Dermis microvascular lymphatic vessel endothelial cell (primary cell): Measurements from ENCODE around the gene GBA2. TPM values are rescaled to one million over a fixed set of nuclear protein-coding genes. Genes with fewer than 3 reads are reported as not detected.

Experiments
- DNase-seq, 2 donors: peaks; one replicate each; pipeline versions ENCODE4 v3.0.0 to v3.0.0-alpha.2; 2010; ENCODE audit warnings: low read depth in 2 of 2
- total RNA-seq: library from RNA; depleted of rRNA; stranded (reverse); fragments of >200 nt; gene quantifications from 2 replicates; pipeline ENCODE4 v1.2.1, GENCODE V29; 2014

Gene GBA2
- total RNA-seq, 1 donor from 2014 or later = 66.6 TPM

DNA sequence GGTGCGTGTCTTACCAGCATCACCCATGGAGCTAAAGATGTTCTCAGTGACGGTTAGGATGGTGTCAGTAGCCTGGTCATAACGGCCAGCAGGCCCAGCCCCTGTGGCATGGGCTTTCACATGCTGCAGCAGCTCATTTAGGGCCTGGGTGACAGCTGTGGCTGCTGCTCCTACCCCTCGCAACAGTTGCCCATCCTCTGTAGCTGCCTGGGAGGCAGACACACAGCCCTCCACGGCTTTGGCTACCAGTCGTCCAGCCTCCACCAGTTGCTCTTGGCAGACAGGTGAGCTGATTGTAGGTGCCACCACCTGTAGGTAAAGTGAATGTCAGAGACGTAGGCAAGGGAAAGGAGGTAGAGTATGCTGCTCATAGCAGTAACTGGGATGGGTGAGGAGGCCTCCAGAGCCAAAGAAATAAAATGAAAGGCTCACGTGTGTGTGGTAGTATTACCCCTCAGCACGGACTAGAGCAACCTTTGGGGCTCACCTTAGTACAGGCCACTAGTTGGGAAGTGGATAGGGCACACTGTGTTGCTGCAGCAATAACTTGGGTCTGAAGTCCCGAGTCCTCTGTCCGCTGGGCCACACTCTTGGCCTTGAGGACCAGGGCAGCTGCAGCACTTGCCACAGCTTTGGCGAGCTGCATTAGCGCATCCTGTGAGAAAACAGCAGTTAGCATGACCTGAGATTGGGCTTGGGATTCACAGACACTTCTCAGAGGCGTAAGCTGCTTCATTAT is 31.7 kb downstream of the GBA2 start:
- no peak for DNase-seq

DNA sequence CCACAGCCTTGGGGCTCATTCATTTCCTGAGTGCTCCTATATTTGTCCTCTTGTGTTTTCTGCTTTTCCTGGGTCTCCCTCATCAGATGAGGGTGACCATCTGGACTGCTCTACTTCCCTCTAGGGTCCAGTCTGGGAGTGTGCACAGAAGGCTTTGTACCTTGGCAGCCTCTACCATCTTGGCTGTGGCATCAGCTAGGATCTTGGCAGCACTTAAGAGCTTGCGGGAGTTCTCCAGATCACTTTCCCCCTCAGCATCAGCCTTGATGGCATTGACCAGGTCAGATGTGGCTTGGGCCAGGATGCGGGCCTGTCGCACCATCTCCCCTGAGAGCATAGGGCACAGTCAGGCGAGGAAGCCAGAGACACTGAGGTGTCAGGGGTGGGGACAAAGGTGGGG is 32.8 kb downstream of the GBA2 start:
- DNase-seq = no peak

DNA sequence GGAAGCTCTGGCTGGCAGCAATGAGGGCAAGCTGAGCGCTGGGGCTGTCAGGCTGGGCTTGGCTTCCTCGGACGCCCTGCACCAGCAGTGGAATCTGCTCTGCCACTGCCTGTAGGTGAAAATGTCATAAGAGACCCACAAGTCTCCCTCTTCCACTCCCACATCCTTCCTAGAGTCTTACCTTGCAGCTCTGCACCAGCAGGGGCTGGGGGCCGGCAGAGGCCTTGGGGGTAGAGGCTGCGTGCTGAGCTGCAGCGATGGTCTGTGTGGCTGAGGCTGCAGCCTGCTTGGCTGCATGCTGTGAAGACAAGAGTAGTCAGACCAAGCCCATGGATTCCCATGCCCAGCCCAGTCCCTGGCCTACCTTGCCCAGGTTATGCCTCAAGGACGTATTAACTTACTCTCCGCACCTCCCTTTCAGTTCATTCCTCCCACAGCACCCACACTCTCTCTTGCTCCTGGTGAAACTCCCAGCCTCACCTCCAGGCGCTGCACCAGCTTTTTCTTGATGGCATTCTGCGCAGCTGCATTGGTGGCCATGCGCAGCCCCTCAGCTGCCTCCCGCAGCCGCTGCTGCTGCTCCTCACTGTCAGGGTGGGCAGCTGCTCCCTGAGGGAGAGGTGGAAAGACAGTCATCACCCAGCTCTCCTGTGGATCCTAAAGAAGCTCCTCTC is 34.3 kb downstream of the GBA2 start:
- no peak for DNase-seq

DNA sequence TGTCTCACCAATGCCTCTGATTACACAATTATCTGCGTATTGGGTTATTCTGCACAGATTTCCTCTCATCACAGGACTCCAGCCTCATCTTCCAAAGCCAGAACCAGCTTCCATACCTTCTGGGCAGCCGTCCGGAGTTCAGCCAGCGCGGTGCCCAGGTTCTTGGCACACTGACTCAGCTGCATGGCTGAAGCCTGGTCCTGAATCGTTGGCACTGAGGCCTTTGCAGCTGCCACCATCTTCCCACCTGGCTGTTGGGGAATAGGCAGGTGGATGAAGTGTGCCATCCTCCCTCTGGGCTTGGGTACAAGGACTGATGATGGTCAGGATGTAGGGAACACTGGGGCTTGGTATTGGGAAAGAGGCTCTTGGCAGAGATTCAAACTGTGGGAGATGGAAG is 34.9 kb downstream of the GBA2 start:
- no peak for DNase-seq

DNA sequence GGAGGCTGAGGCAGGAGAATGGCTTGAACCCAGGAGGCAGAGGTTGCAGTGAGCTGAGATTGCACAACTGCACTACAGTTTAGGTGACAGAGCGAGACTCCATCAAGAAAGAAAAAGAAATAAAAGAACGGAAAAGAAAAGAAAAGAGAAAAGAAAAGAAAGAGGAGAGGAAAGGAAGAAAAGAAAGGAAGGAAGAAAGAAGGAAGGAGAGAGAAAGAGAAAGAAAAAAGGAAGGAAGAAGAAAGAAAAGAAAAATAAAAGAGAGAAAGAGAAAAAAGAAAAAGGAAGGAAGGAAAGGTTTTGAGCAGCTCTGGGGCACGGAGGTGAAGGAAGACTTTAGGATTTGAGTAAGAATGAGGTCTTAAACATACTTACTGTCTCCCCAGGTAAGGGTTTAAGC is 35.5 kb downstream of the GBA2 start:
- DNase-seq = no peak

DNA sequence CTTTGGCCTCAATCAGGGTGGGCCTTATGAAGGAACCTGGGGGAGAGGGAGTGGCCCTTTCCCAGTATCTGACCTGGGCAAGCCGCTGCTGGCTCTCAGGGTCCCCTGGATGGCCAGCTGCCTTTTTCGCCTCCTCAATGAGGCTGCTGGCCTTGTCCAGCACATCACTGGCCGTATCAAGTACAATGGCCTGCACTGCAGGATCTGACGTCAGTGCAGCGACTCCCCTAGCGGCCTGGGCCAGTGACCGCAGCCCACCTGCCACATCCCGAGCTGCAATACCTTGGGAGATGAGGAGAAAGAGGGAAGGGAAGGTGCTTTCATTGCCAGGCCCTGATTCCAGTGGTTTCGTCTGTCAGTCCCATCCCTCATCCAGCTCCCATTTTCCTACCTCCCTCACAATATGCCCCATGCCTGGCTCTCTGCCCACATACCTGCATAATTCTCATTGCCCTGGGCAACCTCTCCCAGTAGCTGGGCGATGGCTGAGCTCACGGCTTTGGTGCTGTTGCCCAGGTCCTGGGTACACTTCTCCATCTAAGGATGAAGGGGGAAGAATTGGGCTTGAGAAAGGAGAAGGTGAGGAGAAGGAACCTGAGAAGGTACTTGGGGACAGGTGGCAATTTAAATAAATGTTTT is 36.1 kb downstream of the GBA2 start:
- no peak for DNase-seq

DNA sequence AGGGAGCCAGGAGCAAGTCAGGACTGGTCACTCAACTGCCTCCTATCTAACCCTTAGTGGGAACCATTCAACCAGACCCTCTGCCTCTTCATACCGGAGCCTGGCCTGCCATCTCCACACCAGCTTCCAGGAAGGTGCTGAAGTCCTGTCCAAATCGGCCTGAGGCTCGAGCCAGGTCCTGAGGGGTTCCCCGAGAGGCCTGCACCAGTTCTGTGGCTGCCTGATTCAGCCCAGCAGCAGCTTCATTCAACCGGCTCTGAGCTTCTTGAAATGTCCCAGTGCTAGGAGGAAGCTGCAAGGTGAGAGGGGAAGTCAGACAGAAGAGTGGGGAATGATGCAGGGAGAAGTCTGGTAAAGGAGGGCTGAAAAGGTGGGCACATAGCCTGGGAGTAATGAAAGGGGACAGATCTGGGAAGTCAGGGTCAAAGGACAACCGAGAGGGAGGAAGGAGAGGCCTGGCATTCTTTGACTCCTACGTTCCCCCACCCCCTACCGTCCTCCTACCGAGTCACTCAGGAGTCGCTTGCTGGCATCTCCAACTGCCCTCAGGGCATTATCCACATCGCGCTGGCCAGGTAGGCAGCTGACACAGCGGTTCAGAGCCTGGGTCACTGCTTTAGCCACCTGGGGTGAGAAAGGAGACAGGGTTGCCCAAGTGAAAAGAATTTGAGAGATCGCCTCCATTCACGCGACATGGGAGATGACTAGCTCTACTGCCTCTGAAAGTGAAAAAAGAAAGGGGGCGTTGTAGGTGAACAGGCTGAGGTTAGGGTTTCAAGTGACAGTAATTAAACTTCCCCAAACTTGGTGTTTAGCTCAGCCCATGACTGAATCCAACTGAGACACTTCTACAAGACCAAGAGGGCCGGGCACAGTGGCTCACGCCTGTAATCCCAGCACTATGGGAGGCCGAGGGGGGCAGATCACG is 37.3 kb downstream of the GBA2 start:
- no peak for DNase-seq

DNA sequence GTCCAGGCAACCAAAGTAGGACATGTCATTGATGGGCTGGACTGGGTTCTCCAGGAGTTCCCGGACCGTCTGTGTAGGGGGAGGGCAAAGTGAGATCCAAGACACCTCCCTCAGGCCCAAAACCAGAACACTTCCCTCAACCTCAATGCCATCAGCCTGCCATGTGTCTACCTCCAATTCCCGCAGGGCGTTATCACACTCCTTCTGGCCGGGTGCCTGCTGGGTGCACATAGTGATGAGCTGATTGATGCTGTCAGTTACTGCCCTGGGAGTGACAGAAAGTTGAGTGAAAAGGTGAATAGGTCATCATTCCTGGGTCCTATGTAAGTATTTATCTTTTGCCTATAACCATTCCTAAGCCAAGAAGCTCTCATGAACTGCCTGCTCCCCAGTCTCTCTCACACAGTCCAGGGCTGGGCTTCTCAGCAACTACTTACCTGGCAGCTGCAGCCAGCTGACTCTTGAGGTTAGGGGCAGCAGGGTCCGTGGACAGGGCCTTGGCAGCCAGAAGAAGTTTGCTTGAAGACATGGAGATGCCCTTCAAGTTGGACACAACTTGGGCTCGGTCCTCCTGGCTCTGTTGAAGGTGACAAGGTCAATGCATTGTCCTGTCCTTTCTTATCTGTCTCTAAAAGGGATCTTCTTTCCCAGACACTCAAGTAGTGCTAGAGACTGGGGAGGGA is 38.1 kb downstream of the GBA2 start:
- DNase-seq = no peak

DNA sequence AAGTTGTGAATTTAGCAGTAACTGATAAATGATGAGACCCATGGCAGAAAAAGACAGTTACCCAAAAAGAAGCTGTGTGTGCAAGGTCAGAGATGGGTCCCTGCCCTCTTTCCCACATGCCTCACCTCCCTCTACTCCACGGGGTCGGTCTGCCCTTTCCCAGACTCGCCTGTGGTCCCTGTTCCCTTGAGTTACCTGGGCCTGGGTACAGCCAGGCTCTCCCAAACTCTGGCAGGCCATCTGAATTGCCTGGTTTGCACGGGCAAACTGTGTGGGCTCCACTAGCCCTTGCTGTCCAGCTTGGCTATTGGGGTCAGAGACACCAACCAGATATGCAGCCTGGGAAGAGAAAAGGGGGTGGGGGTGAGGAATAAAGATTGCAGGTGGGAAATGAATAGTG is 40.9 kb downstream of the GBA2 start:
- no peak for DNase-seq

DNA sequence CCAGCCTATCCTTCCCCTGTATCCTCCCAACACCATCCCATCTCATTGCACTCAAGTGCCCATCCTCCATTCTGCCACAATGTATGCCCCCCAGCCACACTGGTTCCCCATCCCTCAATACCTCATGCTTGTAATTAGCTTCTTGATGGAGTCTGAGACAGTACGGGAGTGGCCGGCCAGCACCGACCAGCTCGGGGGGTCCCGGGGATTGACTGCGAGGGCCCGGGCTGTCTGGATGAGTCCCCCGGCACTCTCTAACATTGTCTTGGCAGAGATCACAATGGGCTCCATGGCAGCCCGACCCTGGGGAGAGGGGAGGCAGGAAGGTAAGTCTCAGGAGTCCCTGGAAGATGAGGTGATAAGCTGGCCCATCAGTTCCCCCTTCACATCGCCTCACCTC is 42.1 kb downstream of the GBA2 start:
- no peak for DNase-seq

DNA sequence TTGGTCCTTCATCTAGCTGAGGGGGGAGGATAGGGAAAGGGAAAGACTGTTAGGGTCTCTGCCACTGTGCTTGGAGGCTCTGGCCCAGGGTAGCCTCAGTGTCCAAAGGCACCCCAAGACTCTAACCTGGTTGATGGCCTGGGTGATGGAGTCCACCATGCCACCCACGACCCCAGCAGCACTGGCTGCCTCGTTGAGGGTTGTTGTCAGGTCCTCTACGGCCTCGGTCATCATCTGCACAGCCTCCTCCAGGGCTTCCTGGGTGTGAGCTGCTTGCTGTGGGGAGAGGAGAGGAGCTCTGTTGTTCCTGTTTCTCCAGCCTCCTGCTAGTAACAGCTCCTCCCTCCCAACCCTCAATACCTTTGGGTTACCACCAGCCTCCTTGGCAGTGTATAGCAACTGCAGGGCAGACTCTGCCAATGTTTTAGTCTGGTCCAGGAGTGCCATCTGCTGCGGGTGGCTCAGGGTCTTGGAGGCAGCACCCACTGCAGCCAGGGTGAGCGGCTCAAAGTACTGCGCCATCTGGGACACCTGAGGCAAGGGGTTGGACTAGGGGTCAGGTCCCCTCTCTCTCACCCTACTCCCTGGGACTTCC is 43.1 kb downstream of the GBA2 start:
- DNase-seq = no peak

DNA sequence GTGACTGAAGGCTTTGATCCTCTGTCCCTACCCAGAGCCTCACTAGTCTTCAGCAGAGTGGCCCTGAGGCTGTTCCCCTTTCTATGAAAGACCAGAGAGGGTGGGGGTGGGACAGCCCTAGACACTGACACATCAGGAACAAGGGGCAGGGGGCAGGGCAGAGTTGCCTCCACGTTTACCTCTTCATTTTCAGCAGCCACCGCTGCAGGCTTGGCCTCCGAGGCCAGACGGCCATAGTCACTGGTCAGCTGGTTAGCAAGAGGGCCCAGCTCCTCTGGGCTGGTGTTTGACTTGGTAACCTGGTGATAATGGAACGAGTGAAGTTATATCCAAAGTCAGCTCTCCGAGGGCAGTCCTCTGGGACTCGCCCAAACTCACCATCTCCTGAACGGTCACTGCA is 43.7 kb downstream of the GBA2 start:
- DNase-seq = no peak

DNA sequence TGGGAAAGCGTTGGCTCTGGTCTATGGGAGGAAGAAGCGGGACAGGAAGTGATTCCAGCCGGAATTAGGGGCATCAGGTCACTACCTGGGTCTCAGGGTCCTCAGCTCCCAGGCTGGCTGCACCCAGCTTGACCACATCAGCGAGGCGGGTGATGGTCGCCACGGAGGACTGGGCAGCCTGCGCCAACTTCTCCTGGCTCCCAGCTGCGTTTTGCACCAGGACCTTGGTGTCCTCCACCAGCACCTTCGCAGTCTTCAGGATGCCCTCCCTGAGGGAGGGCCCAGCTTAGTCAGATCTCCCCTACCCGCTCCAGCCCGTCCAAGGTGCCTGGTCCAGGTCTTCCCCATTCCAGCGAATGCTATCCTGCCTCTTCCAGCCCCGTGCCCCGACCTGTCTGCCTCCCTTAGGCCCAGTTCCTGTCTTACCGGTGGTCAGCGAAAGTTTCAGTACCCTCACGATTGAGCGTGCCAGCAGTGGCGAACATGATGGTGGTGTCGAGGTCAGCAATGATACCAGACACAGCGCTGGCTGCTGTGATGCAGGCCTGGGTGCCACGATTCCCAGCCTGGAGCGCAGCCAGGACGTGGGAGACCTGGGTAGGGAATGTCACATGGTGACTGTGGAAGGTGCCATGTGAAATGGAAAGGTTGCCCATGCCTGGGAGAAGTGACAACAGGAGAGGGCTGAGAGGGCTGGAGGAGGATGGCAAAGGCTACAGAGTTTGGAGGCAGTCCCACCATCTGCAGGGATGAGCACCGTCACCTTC is 44.9 kb downstream of the GBA2 start:
- no peak for DNase-seq

DNA sequence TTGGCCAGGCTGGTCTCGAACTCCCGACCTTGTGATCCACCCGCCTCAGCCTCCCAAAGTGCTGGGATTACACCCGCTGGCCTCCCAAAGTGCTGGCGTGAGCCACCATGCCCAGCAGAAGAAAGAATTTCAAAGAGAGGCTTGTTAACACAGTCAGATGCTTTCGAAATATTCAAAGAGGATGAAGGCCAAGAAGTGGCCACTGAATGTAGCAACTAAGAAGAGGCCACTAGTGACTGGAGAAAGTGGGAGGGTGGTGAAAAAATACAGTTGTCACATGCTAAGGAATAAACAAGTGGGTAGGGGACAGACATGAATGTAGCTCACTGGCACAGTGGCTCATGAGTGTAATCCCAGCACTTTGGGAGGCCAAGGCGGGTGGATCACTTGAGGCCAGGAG is 46.3 kb downstream of the GBA2 start:
- DNase-seq = no peak

DNA sequence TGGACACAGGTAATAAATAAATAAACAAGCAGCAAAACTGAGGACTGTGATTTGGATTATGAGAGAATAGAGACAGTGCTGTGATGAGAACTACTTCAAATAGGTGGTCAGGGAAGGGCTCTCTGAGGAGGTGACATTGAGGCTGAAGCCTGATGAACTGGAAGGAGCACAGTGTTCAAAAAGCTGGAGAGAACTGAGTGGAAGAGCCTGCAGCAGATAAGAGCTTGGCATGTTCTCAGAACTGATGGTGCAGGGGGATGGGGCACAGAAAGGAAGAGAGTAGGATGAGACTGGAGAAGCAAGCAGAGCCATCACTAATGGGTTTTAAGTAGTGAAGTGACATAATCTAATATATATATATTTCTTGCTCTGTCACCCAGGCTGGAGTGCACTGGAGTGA is 48.1 kb downstream of the GBA2 start:
- no peak for DNase-seq

DNA sequence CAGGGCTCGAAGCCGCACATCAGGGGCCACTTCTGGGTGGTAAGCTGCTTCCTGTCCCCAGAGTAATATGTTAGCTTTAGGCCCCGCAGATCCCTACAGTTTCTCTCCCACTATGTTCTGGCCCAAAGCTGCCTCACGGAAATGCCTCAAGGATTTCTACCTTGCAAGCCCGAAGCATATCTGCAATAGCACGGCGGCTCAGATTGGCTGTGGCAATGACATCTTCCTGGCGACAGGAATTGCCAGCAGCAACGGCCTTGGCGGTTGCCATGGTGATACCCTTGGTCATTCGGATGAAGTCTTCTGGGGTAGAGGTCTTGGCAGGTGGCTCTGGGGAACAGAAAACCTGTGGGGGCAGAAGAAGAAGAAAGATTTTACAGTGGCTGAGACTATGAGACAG is 49.0 kb downstream of the GBA2 start:
- no peak for DNase-seq

DNA sequence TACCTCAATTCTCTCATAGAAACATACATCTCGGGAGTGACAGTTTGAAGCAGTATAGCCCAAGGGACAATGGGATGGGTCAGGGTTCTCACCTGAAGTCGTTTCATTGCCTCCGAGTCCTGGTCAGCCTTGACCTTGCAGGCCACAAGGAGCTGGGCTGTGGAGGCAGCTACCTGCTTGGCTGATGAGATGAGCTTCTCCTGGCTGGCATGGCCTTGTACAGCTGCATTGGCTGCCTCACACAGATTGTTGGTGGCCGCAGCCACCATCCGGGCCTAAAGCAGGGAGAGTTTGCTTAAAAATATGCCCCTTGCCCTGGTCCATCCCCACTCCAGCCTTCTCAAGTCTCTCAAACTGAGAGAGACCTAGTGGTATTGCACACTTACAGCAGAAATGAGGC is 50.8 kb downstream of the GBA2 start:
- no peak for DNase-seq

DNA sequence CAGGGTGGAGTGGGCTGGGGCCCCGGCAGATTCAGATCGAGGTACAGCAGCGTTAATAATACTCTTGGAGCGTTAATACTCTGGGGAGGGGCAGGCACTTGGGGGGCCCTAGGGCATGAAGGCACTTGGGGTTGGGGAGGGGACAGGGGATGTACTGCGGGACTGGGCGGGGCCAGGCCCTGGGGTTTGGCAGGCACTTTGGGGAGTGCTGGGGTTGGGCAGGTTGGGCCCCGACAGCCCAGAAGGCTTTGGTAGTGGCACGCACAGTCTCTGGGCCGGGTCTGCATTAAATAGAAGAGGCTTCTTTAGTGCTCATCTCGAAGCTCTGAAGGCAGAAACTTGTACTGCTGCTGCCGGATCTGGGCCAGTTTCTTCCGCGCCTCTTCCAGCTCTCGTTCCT is 51.5 kb downstream of the GBA2 start:
- no peak for DNase-seq

DNA sequence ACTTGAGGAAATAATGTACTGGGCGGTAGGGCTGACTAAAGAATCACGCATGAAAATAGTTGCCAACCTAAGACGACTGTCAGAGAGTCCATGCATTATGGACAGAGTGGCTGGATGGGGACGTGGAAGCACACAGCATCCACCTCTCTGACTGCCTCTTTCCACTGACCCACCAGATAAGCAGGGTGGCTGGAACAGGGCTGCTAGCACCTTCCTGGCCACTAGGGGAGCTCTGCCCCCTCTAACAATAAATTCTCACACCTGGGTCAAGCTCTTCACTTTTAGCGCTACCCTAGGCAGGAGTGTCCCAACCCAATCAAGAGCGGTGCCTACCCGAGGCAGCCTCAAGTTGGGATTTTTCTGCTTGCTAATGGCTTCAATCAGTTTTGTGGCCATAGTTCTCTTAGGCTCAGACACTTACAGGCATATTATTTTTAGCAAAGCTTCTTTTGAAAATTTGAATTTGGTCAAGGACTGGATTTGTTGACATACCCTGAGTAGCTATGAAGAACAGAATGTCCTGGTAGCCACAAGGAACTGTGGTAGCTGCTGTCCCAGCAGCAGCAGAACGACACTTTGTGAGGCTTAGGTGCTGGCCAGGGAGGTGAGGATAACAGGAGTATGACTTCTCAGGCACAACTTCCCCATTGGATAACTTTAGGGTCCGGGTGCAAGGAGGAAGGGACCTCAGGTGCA is 52.4 kb downstream of the GBA2 start:
- DNase-seq = peak; percentile 38 to 64
